Suprapubic skin (tissue), 4 donors: ENCODE data around the gene TRAIP. TPM values are rescaled to one million over a fixed set of nuclear protein-coding genes. Genes with fewer than 3 reads are reported as not detected.

Experiments used
- DNase-seq, 2 donors: peaks; one replicate each; pipeline ENCODE4 v3.0.0-alpha.2; 2019; ENCODE audit warnings: low spot score in 2 of 2
- H3K27ac ChIP-seq: fragments of 200-600 bp; sonication (generic); one replicate; pipeline ENCODE4 v1.5.1; 2019
- H3K27me3 ChIP-seq: fragments of 200-600 bp; sonication (generic); one replicate; pipeline ENCODE4 v1.5.1; 2019
- H3K36me3 ChIP-seq: fragments of 200-600 bp; sonication (generic); one replicate; pipeline ENCODE4 v1.5.1; 2019
- H3K4me1 ChIP-seq: fragments of 200-600 bp; sonication (generic); one replicate; pipeline ENCODE4 v1.5.1; 2019
- H3K4me3 ChIP-seq: fragments of 200-600 bp; sonication (generic); one replicate; pipeline ENCODE4 v1.5.1; 2019; ENCODE audit warnings: mild to moderate bottlenecking
- H3K9me3 ChIP-seq: fragments of 200-600 bp; sonication (generic); one replicate; pipeline ENCODE4 v1.5.1; 2019
- EP300 ChIP-seq: sonication (generic); formaldehyde crosslinking; IDR thresholded peaks from one replicate; pipeline ENCODE4 v1.6.1; 2017; ENCODE audit warnings: antibody characterized with exemption
- POLR2A ChIP-seq, 2 donors: fragments of 450-650 bp; IDR thresholded peaks; one replicate each; pipeline ENCODE4 v1.6.1; 2017; ENCODE audit warnings: antibody characterized with exemption in 2 of 2, mild to moderate bottlenecking in 2 of 2, moderate library complexity in 2 of 2
- POLR2AphosphoS5 ChIP-seq, 3 donors: sonication (generic); formaldehyde crosslinking; IDR thresholded peaks; one replicate each; pipeline ENCODE4 v1.6.1; 2017; ENCODE audit warnings: antibody characterized with exemption in 3 of 3
- WGBS: methylation state at CpG from one replicate; pipeline ENCODE4 v1.1.5; 2018; 5-methylcytosine and 5-hydroxymethylcytosine counted together
- total RNA-seq, 4 donors: library from RNA; depleted of rRNA; stranded (reverse); fragments of >200 nt; gene quantifications; one replicate each; pipeline ENCODE4 v1.1.0, GENCODE V29; 2016
- TF ChIP-seq, protein P1 (sequence below), 2 donors: fragments of 200-600 bp in 1 of 2; fragments of 450-650 bp in 1 of 2; sonication (generic) in 1 of 2; IDR thresholded peaks; one replicate each; pipeline ENCODE4 v1.5.1; 2016 to 2019; ENCODE audit warnings: antibody characterized with exemption in 2 of 2, mild to moderate bottlenecking in 1 of 2, moderate library complexity in 1 of 2

TRAIP gene
- total RNA-seq, 4 donors from 2014 or later, result 3.4 to 8.4 (median 4.7) TPM

DNA sequence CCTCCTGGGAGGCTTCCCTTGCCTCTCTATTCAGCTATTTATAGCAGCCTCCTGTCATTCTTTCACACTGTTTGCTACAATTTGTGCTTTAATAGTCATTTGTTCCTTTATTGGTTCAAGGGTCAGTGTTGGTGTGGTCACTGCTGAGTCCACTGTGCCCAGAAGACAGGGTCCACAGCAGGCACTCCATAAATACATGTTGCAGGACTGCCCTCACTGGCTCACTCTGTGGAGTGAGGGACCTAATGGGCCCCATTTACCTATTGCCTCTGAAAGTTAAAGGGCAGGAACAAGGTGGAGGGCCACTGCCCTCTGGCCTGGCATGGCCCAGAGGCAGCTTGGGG, 30.5 kb upstream of the TRAIP start:
- TF ChIP-seq, protein P1, sequence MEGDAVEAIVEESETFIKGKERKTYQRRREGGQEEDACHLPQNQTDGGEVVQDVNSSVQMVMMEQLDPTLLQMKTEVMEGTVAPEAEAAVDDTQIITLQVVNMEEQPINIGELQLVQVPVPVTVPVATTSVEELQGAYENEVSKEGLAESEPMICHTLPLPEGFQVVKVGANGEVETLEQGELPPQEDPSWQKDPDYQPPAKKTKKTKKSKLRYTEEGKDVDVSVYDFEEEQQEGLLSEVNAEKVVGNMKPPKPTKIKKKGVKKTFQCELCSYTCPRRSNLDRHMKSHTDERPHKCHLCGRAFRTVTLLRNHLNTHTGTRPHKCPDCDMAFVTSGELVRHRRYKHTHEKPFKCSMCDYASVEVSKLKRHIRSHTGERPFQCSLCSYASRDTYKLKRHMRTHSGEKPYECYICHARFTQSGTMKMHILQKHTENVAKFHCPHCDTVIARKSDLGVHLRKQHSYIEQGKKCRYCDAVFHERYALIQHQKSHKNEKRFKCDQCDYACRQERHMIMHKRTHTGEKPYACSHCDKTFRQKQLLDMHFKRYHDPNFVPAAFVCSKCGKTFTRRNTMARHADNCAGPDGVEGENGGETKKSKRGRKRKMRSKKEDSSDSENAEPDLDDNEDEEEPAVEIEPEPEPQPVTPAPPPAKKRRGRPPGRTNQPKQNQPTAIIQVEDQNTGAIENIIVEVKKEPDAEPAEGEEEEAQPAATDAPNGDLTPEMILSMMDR (IDR thresholded peaks at IDR 0.05), result no peak
- TF ChIP-seq EP300 (no peak), POLR2A (IDR thresholded peaks at IDR 0.05) (no peak), POLR2AphosphoS5 (IDR thresholded peaks at IDR 0.05) (no peak)

DNA sequence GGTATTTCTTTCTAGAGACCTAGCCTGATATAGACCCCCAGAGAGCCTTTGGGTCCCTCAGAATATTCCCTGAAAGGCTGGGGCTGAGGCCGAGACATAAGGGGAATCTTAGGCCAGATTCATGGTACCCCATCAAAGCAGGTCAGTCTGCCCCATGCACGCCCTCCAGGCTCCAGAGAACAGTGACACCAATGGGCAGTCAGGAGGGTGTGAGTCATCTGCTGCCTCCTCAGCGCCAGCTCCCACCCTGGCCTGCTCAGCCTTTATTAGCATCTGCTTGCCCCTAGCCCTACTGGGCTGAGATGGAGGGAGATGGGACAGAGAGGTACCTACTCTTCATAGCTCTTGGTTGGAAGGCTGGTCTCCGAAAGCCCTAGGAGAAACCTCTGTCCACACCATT, 27.6 kb upstream of the TRAIP start:
- Histone ChIP-seq H3K9me3 (no peaks in the 10 kb centered on the region), H3K27me3 (no peaks in the 10 kb centered on the region), H3K27ac (no peak overlapping the region), H3K36me3 (peaks cover 4% of the 10 kb centered on the region), H3K4me1 (no peaks in the 10 kb centered on the region), H3K4me3 (no peak overlapping the region)
- no peak for TF ChIP-seq POLR2A (IDR thresholded peaks at IDR 0.05)
- TF ChIP-seq, protein P1 (IDR thresholded peaks at IDR 0.05), result no peak
- no peak for DNase-seq
- WGBS, result 100% methylated on average over 2 of the region's 4 CpGs

More for the DNA sequence above, 30.5 kb upstream of the TRAIP start:
- Histone ChIP-seq H3K4me1 (no peaks in the 10 kb centered on the region), H3K27ac (no peak overlapping the region), H3K36me3 (peaks cover 17% of the 10 kb centered on the region), H3K9me3 (no peaks in the 10 kb centered on the region), H3K4me3 (no peak overlapping the region), H3K27me3 (no peaks in the 10 kb centered on the region)
- DNase-seq, result no peak

DNA sequence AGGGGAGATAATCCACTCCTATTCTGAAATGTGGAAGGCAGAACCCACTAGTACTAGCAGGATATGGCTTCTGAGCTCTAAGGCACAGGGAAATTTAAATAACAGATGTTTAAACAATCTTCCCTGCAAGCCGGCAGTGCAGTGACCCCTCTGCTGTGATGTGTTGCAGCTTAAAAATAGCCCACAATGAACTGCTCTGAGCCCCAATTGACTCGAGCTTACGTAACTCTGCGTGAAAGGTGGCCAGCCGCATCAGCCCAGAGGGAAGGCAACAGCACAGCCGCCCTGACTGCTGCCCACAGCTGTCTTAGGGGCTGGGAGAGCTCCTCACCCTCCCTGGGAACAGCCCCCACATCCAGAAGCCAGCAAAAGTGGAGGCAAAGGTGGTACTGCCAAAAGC, 25.8 kb upstream of the TRAIP start:
- Histone ChIP-seq H3K9me3 (no peaks in the 10 kb centered on the region), H3K4me1 (no peaks in the 10 kb centered on the region), H3K36me3 (peaks cover 3% of the 10 kb centered on the region), H3K27me3 (no peaks in the 10 kb centered on the region), H3K27ac (no peak overlapping the region), H3K4me3 (no peak overlapping the region)
- TF ChIP-seq POLR2AphosphoS5 (IDR thresholded peaks at IDR 0.05), result no peak
- TF ChIP-seq, protein P1 (IDR thresholded peaks at IDR 0.05), result no peak
- TF ChIP-seq EP300, result no peak
- TF ChIP-seq POLR2A (IDR thresholded peaks at IDR 0.05), result no peak
- DNase-seq, result no peak
- 20% methylated on average over 6 of the region's 6 CpGs for WGBS

DNA sequence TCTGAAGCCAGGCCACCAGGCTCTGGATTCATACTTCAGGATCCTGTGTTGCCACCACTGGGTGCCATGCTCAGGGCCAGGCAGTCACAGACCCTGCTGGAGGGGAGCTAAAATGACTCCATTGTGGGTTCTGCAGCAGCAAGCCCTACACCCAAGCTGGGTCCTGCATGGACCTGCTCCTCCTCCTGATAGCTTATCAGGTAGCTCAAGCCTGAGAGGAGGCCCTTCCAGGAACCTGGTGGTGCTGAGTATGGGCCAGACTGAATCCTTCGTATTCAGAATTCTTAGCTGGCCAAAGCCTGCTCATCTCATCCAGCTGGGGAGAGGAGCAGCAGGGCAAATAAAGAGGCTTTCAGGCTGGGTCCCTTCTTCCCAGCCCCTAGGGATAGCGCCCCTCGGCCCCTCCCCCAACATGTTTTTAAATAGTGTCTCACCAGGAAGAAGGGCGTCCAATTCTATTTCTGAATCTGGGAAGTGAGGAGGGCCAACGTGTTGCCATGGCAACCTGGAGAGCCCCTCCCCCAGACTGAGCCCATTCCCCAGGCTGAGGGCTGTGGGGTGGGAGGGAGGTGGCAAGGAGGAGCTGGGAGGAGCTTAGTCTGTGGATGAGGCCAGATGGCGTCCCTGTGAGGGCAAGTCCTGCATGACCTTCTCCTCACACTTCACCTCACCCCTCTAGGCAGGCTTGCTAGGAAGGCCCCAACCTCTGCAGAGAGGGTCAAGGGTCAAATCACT, 24.4 kb upstream of the TRAIP start:
- Histone ChIP-seq H3K36me3 (no peaks in the 10 kb centered on the region), H3K9me3 (no peaks in the 10 kb centered on the region), H3K27me3 (no peaks in the 10 kb centered on the region), H3K4me3 (no peak overlapping the region), H3K27ac (no peak overlapping the region), H3K4me1 (no peaks in the 10 kb centered on the region)
- no peak for DNase-seq
- TF ChIP-seq EP300 (no peak), POLR2A (IDR thresholded peaks at IDR 0.05) (no peak), POLR2AphosphoS5 (IDR thresholded peaks at IDR 0.05) (no peak)
- TF ChIP-seq, protein P1 (IDR thresholded peaks at IDR 0.05), result no peak
- WGBS, result 26% methylated on average over 4 of the region's 6 CpGs

DNA sequence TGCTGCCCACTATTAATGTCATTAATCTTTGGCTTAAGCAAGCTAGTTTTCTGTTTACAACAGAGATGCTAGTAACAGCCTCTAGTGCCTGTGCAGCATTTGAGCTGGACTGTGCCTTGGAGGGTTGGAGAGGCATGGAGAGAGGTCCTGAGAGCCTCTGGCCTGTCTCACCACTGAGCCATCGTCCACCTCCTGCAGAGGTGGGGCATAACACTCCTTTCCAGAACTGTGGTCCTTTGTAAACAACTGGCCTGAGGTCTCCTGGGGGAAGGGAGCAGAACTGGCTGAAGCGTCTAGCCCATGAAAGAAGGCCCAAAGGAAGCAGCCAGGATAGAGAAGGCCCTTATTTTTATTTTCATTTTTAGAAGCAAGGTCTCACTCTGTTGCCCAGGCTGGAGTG, 23.4 kb upstream of the TRAIP start:
- no peaks in the 10 kb centered on the region for H3K36me3 ChIP-seq
- H3K4me3 ChIP-seq, result no peak overlapping the region
- no peak overlapping the region for H3K27ac ChIP-seq
- no peaks in the 10 kb centered on the region for H3K9me3 ChIP-seq
- no peaks in the 10 kb centered on the region for H3K4me1 ChIP-seq
- H3K27me3 ChIP-seq, result no peaks in the 10 kb centered on the region
- no peak for TF ChIP-seq POLR2AphosphoS5 (IDR thresholded peaks at IDR 0.05)
- TF ChIP-seq, protein P1 (IDR thresholded peaks at IDR 0.05), result no peak
- no peak for TF ChIP-seq POLR2A (IDR thresholded peaks at IDR 0.05)
- no peak for TF ChIP-seq EP300
- 61% methylated on average over 2 of the region's 2 CpGs for WGBS
- no peak for DNase-seq
